Hepatocyte (in vitro differentiated cells): ENCODE measurements around the gene GRIA1.

Experiments
- CTCF ChIP-seq: fragments of 200-600 bp; sonication (generic); IDR thresholded peaks from 2 replicates; pipeline ENCODE4 v1.5.1; 2016; ENCODE audit warnings: antibody characterized with exemption, mild to moderate bottlenecking; ENCODE audit not compliant: poor library complexity
- EZH2 ChIP-seq: fragments of 200-600 bp; sonication (generic); IDR thresholded peaks from 2 replicates; pipeline ENCODE4 v1.6.1; 2016; ENCODE audit warnings: antibody characterized with exemption, mild to moderate bottlenecking, borderline replicate concordance
- EZH2phosphoT487 ChIP-seq: fragments of 200-600 bp; sonication (generic); IDR thresholded peaks from one replicate; pipeline ENCODE4 v1.6.1; 2018; ENCODE audit warnings: antibody characterized with exemption, mild to moderate bottlenecking, low read depth, moderate library complexity; ENCODE audit not compliant: unreplicated experiment, severe bottlenecking

GRCh38 chr5:153661897-153662296 lies 171.4 kb downstream of the GRIA1 start:
- TF ChIP-seq CTCF (no peak), EZH2 (no peak), EZH2phosphoT487 (no peak)
